Endothelial cell of umbilical vein (primary cell): ENCODE results near the gene VAPB.
A peak's percentile ranks its signal among the peaks of the same experiment; 100 is the strongest.

Source experiments
- EZH2 ChIP-seq: IDR thresholded peaks from 2 replicates; pipeline ENCODE4 v1.6.1; 2012; ENCODE audit warnings: borderline replicate concordance, low read depth, mild to moderate bottlenecking, moderate library complexity, low read length, inconsistent platforms; ENCODE audit not compliant: severe bottlenecking
- JUN ChIP-seq: IDR thresholded peaks from 2 replicates; pipeline ENCODE4 v1.6.1; 2011; ENCODE audit warnings: borderline replicate concordance, low read depth; ENCODE audit not compliant: insufficient read length, insufficient read depth
- POLR2A ChIP-seq: IDR thresholded peaks from 2 replicates; pipeline ENCODE4 v1.6.1; 2012; ENCODE audit warnings: low read depth, mild to moderate bottlenecking, control low read depth, low read length
- POLR2AphosphoS5 ChIP-seq: IDR thresholded peaks from 2 replicates; pipeline ENCODE4 v1.6.1; 2012; ENCODE audit warnings: low read depth, mild to moderate bottlenecking, control low read depth, low read length, moderate library complexity; ENCODE audit not compliant: insufficient read depth
- TF ChIP-seq, protein P1 (sequence below), 2 donors: IDR thresholded peaks; 1 replicate in 1 of 2; 2 replicates in 1 of 2; pipeline ENCODE4 v1.5.1; 2011; ENCODE audit warnings: low read length in 2 of 2, mild to moderate bottlenecking in 2 of 2, moderate library complexity in 2 of 2, control low read depth in 1 of 2, inconsistent platforms in 1 of 2, low read depth in 1 of 2; ENCODE audit not compliant: insufficient read depth in 1 of 2; ENCODE audit errors: extremely low read depth in 1 of 2
- TF ChIP-seq, protein P2 (sequence below): IDR thresholded peaks from 2 replicates; pipeline ENCODE4 v1.6.1; 2011; ENCODE audit not compliant: insufficient read depth, insufficient read length

DNA sequence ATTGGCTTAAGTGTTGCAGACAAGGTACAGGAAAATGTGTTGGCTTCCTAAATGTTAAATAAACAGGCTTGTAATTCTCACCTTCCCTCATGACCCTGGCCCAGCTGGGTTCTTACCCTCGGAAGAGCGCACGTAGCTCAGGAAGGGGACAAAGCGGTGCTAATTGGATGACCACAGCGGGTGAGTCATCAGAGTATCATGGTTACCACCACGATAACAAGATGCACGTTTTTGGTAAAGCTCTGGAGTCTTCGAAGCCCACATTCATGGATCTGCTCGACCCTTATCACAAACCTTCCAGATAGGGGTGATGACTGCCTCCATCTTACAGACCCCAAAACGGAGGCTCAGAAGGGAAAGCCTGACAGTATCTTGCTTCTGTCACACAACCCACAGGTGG, 93.4 kb downstream of the VAPB start:
- TF ChIP-seq, protein P1, sequence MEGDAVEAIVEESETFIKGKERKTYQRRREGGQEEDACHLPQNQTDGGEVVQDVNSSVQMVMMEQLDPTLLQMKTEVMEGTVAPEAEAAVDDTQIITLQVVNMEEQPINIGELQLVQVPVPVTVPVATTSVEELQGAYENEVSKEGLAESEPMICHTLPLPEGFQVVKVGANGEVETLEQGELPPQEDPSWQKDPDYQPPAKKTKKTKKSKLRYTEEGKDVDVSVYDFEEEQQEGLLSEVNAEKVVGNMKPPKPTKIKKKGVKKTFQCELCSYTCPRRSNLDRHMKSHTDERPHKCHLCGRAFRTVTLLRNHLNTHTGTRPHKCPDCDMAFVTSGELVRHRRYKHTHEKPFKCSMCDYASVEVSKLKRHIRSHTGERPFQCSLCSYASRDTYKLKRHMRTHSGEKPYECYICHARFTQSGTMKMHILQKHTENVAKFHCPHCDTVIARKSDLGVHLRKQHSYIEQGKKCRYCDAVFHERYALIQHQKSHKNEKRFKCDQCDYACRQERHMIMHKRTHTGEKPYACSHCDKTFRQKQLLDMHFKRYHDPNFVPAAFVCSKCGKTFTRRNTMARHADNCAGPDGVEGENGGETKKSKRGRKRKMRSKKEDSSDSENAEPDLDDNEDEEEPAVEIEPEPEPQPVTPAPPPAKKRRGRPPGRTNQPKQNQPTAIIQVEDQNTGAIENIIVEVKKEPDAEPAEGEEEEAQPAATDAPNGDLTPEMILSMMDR (IDR thresholded peaks at IDR 0.05; ENCODE audit: extremely low read depth in 1 of 2, insufficient read depth in 1 of 2, low read depth in 1 of 2, low read length in 2 of 2) = no peak
- no peak for TF ChIP-seq EZH2
- TF ChIP-seq POLR2A = no peak
- TF ChIP-seq JUN = peak; percentile 24
- TF ChIP-seq, protein P2, sequence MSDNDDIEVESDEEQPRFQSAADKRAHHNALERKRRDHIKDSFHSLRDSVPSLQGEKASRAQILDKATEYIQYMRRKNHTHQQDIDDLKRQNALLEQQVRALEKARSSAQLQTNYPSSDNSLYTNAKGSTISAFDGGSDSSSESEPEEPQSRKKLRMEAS = no peak
- no peak for TF ChIP-seq POLR2AphosphoS5
